MCF 10A (cell line): ENCODE measurements around the gene HNRNPC. TPM values are rescaled to one million over a fixed set of nuclear protein-coding genes. Genes with fewer than 3 reads are reported as not detected.
"Not testable (repeated sequence)": the region's sequence is repeated elsewhere in the genome, so short reads cannot be mapped to it uniquely, and the experiment has no call there.

ENCODE experiments used
- BruUV-seq: library from RNA; stranded (reverse); fragments of 400-500 nt; replicated peaks from 2 replicates; lab custom pipeline; 2021; lab: Mats Ljungman, UMichigan
- CTCF ChIA-PET: fragments of 300-600 bp; sonication (Branson Sonifier 250); formaldehyde crosslinking; extraction: SDS; loops from one replicate; lab custom pipeline; 2021; ENCODE audit warnings: antibody characterized with exemption, inconsistent platforms; lab: Yijun Ruan, JAX
- POLR2A ChIA-PET: fragments of 300-600, 350-650 bp; sonication (Branson Sonifier 250); formaldehyde crosslinking; extraction: SDS; loops from one replicate; lab custom pipeline; 2020; ENCODE audit warnings: antibody characterized with exemption, inconsistent platforms; lab: Yijun Ruan, JAX
- DNase-seq: peaks from one replicate; pipeline ENCODE4 v3.0.0-alpha.2; 2018; ENCODE audit not compliant: unreplicated experiment
- H3K27ac Mint-ChIP-seq: one replicate; pipeline ENCODE4 v1.8.0; 2022; ENCODE audit warnings: mild to moderate bottlenecking, low read depth, mixed read lengths; ENCODE audit not compliant: unreplicated experiment
- H3K27me3 Mint-ChIP-seq: one replicate; pipeline ENCODE4 v1.8.0; 2022; ENCODE audit warnings: mixed read lengths; ENCODE audit not compliant: insufficient read depth, unreplicated experiment
- H3K36me3 Mint-ChIP-seq: one replicate; pipeline ENCODE4 v1.8.0; 2022; ENCODE audit warnings: mild to moderate bottlenecking, moderate library complexity, mixed read lengths; ENCODE audit not compliant: insufficient read depth, unreplicated experiment
- H3K4me1 Mint-ChIP-seq: one replicate; pipeline ENCODE4 v1.8.0; 2022; ENCODE audit warnings: mixed read lengths; ENCODE audit not compliant: insufficient read depth, unreplicated experiment
- H3K4me3 Mint-ChIP-seq: one replicate; pipeline ENCODE4 v1.8.0; 2022; ENCODE audit warnings: mild to moderate bottlenecking, moderate library complexity, mixed read lengths; ENCODE audit not compliant: unreplicated experiment
- H3K9me3 Mint-ChIP-seq: one replicate; pipeline ENCODE4 v1.8.0; 2022; ENCODE audit warnings: mixed read lengths; ENCODE audit not compliant: unreplicated experiment
- intact Hi-C: fragments of 100-400 bp; cut with micrococcal nuclease; formaldehyde crosslinking; loops from 2 replicates; pipeline ENCODE4 v1.14.1; 2022
- total RNA-seq: library from RNA; stranded (reverse); gene quantifications from 2 replicates; pipeline ENCODE4 v1.2.3, GENCODE V29; 2022
- TF ChIP-seq, protein P1 (sequence below): fragments of 200-600 bp; IDR thresholded peaks from one replicate; pipeline ENCODE4 v1.8.0; 2022; ENCODE audit warnings: antibody characterized with exemption, mild to moderate bottlenecking; ENCODE audit not compliant: unreplicated experiment

Gene HNRNPC
- total RNA-seq, 1 experiment from 2014 or later, result 882 TPM

DNA sequence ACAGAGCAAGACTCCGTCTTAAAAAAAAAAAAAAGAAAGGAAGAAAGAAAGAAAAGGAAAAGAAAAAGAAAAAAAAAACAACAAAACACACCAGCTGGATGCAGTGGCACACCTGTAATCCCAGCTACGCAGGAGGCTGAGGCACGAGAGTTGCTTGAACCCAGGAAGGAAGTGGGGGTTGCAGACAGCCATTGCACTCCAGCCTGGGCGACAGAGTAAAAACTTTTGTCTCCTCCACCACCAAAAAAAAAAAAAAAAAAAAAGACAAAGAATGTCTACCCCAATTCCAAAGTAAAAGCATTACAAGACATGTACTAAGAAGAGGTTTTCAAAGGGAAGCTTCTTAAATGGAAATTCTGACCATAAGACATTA lies 53.4 kb downstream of the HNRNPC start:
- BruUV-seq, result no TSS peak
- H3K27me3 Mint-ChIP-seq, result no peaks in the 10 kb centered on the region
- H3K27ac Mint-ChIP-seq, result peak overlapping the region; percentile 52
- peaks cover 27% of the 10 kb centered on the region for H3K4me1 Mint-ChIP-seq
- TF ChIP-seq, protein P1, sequence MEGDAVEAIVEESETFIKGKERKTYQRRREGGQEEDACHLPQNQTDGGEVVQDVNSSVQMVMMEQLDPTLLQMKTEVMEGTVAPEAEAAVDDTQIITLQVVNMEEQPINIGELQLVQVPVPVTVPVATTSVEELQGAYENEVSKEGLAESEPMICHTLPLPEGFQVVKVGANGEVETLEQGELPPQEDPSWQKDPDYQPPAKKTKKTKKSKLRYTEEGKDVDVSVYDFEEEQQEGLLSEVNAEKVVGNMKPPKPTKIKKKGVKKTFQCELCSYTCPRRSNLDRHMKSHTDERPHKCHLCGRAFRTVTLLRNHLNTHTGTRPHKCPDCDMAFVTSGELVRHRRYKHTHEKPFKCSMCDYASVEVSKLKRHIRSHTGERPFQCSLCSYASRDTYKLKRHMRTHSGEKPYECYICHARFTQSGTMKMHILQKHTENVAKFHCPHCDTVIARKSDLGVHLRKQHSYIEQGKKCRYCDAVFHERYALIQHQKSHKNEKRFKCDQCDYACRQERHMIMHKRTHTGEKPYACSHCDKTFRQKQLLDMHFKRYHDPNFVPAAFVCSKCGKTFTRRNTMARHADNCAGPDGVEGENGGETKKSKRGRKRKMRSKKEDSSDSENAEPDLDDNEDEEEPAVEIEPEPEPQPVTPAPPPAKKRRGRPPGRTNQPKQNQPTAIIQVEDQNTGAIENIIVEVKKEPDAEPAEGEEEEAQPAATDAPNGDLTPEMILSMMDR, result no peak
- ChIA-PET POLR2A (interaction anchor here (0.6 to 1.5 kb wide), 5 partner anchors 11 to 52 kb away, joined by 3 to 5 read pairs (median 3); no protein-coding TSS in a partner anchor), CTCF (interaction anchor here (0.6 to 1.4 kb wide), 5 partner anchors 10 to 201 kb away, joined by 3 to 4 read pairs (median 3); no protein-coding TSS in a partner anchor)
- no peak overlapping the region for H3K4me3 Mint-ChIP-seq
- intact Hi-C loops, result no loop called here
- peaks cover 99% of the 10 kb centered on the region for H3K36me3 Mint-ChIP-seq
- no peak for DNase-seq
- H3K9me3 Mint-ChIP-seq, result no peaks in the 10 kb centered on the region

DNA sequence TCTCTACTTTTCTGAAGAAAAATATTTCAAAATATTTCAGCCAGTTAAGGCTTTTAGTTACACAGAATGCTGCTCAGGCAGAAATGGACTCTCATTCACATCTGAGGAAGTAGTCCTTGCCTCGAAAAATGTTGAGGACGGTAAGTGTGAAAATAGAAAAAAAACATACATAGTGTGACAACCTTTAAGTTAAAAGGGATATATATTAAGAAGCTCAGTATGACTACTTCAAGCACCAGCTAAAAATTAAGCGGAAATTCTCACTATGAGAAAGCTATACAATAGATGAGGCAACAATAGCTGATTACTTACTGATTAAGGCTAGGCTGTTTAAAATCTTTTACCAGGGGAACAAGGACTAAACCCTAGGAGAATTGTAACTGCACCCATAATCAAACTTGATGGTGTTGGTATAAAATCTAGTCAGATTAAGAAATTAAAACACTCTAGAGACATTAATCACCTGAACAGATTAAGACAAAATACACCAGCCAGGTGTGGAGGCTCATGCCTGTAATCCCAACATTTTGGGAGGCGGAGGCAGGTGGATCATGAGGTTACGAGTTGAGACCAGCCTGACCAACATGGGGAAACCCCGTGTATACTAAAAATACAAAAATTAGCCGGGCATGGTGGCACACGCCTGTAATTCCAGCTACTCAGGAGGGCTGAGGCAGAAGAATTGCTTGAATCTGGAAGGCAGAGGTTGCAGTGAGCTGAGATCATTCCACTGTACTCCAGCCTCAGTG lies 53.9 kb downstream of the HNRNPC start:
- DNase-seq, result no peak
- Mint-ChIP-seq H3K27me3 (no peaks in the 10 kb centered on the region), H3K27ac (peak overlapping the region; percentile 52), H3K9me3 (no peaks in the 10 kb centered on the region), H3K4me3 (no peak overlapping the region), H3K36me3 (peaks cover 99% of the 10 kb centered on the region), H3K4me1 (peaks cover 27% of the 10 kb centered on the region)
- intact Hi-C loops, result no loop called here
- no TSS peak for BruUV-seq
- TF ChIP-seq, protein P1, result no peak
- CTCF ChIA-PET, result interaction anchor here (0.6 to 1.4 kb wide), 5 partner anchors 11 to 241 kb away, joined by 3 to 4 read pairs (median 3); partner anchors contain the start of gene CHD8
- POLR2A ChIA-PET, result interaction anchor here (0.9 to 1.6 kb wide), 6 partner anchors 11 to 53 kb away, joined by 3 to 8 read pairs (median 4); no protein-coding TSS in a partner anchor

DNA sequence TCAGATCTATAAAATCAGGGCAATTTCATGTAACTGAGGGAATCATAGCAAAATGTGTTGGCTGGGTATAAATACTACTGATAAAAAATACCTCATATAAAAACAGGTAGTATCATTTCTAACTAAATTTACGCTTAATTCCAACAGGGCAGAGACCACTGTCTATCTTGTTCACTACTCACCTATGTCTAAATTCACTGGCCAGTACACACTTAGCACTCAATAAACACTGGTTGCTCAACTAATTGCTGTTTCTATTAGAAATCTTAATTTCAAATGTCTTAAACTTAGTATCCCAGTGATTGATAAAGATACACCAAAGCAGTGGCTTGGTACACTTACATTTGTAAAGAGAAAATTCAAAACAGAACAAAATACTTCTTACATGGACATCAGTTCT lies 55.6 kb downstream of the HNRNPC start:
- Mint-ChIP-seq H3K4me1 (peaks cover 17% of the 10 kb centered on the region), H3K9me3 (no peaks in the 10 kb centered on the region), H3K27ac (no peak overlapping the region), H3K36me3 (peaks cover 99% of the 10 kb centered on the region), H3K4me3 (no peak overlapping the region), H3K27me3 (no peaks in the 10 kb centered on the region)
- ChIA-PET CTCF (no interaction called here), POLR2A (interaction anchor here (1.6 kb wide), 1 partner anchor 11 kb away, joined by 8 read pairs; no protein-coding TSS in a partner anchor)
- TF ChIP-seq, protein P1, result no peak
- intact Hi-C loops, result no loop called here
- no TSS peak for BruUV-seq
- no peak for DNase-seq

DNA sequence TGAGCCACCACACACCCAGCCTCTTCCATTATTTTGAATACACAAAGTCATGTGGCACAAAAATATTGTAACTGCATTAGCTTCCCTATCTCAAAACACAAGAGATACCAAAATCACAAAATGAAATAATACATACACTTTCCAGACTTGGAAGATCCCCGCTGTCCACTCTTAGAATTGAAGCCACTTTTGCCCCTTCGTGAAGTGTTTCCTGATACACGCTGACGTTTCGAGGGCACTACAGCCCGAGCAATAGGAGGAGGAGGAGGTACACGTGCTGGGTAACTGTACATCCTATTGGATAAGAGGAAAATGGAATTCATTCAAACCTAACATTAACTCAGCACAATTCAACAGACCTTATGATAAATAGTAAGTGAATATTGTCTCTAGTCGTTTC lies 56.4 kb downstream of the HNRNPC start:
- H3K36me3 Mint-ChIP-seq, result peaks cover 99% of the 10 kb centered on the region
- POLR2A ChIA-PET, result not testable (repeated sequence)

More for the DNA sequence above, 56.4 kb downstream of the HNRNPC start:
- peaks cover 17% of the 10 kb centered on the region for H3K4me1 Mint-ChIP-seq
- CTCF ChIA-PET, intact Hi-C loops, BruUV-seq, H3K27ac Mint-ChIP-seq, H3K4me3 Mint-ChIP-seq, H3K27me3 Mint-ChIP-seq, DNase-seq, H3K9me3 Mint-ChIP-seq: not testable (repeated sequence)
